PC-9 (cell line): Measurements from ENCODE around the gene SMIM1. TPM values are rescaled to one million over a fixed set of nuclear protein-coding genes. Genes with fewer than 3 reads are reported as not detected.
"Not testable (repeated sequence)": the region's sequence is repeated elsewhere in the genome, so short reads cannot be mapped to it uniquely, and the experiment has no call there.

Experiments used
- BruUV-seq: library from RNA; stranded (reverse); fragments of 400-500 nt; replicated peaks from 2 replicates; lab custom pipeline; 2021; lab: Mats Ljungman, UMichigan
- CTCF ChIA-PET: fragments of 300-600 bp; sonication (Branson Sonifier 250); formaldehyde crosslinking; loops from one replicate; lab custom pipeline; 2022; ENCODE audit warnings: antibody characterized with exemption; lab: Charles Lee
- POLR2A ChIA-PET: fragments of 300-600 bp; sonication (Branson Sonifier 250); formaldehyde crosslinking; loops from one replicate; lab custom pipeline; 2022; ENCODE audit warnings: antibody characterized with exemption; ENCODE audit not compliant: unreplicated experiment; lab: Charles Lee
- DNase-seq, 2 experiments: peaks; one replicate each; pipeline versions ENCODE4 v3.0.0 to v3.0.0-alpha.2; 2015 to 2022; ENCODE audit warnings: mixed read lengths in 1 of 2
- H2AFZ ChIP-seq: fragments of 200-600 bp; sonication (generic); 2 replicates; pipeline ENCODE4 v1.8.1; 2017; ENCODE audit warnings: antibody characterized with exemption
- H3F3A ChIP-seq: fragments of 200-600 bp; sonication (generic); 2 replicates; pipeline ENCODE4 v1.8.1; 2017; ENCODE audit warnings: antibody characterized with exemption, mild to moderate bottlenecking, low read depth; ENCODE audit not compliant: insufficient read depth
- H3K27ac ChIP-seq: fragments of 200-600 bp; sonication (generic); 2 replicates; pipeline ENCODE4 v1.6.1; 2016; ENCODE audit warnings: mixed run types
- H3K27me3 ChIP-seq: fragments of 200-600 bp; sonication (generic); 2 replicates; pipeline ENCODE4 v1.6.1; 2016; ENCODE audit warnings: low read depth, mixed run types; ENCODE audit not compliant: insufficient read depth
- H3K36me3 ChIP-seq: fragments of 200-600 bp; sonication (generic); 2 replicates; pipeline ENCODE4 v1.6.1; 2016; ENCODE audit warnings: low read depth, mixed run types
- H3K4me1 ChIP-seq: fragments of 200-600 bp; sonication (generic); replicated peaks from 2 replicates; pipeline ENCODE4 v1.6.1; 2016; ENCODE audit warnings: mixed run types; ENCODE audit not compliant: insufficient read depth
- H3K4me2 ChIP-seq: fragments of 200-600 bp; sonication (generic); 2 replicates; pipeline ENCODE4 v1.6.1; 2017; ENCODE audit warnings: mixed run types
- H3K4me3 ChIP-seq: fragments of 200-600 bp; sonication (generic); 2 replicates; pipeline ENCODE4 v1.6.1; 2016; ENCODE audit warnings: mixed run types
- H3K79me2 ChIP-seq: fragments of 200-600 bp; sonication (generic); 2 replicates; pipeline ENCODE4 v1.6.1; 2017; ENCODE audit warnings: low read depth, mixed run types
- H3K9me2 ChIP-seq: fragments of 200-600 bp; sonication (generic); 2 replicates; pipeline ENCODE4 v1.8.1; 2017; ENCODE audit warnings: mild to moderate bottlenecking; ENCODE audit not compliant: insufficient read depth
- H3K9me3 ChIP-seq: fragments of 200-600 bp; sonication (generic); 2 replicates; pipeline ENCODE4 v1.8.1; 2016; ENCODE audit warnings: low read depth; ENCODE audit not compliant: insufficient read depth
- H4K20me1 ChIP-seq: fragments of 200-600 bp; sonication (generic); 2 replicates; pipeline ENCODE4 v1.8.1; 2017; ENCODE audit not compliant: insufficient read depth
- CTCF ChIP-seq: fragments of 200-600 bp; sonication (generic); conservative IDR thresholded peaks from 2 replicates; pipeline ENCODE4 v1.6.1; 2017; ENCODE audit warnings: mixed run types, antibody characterized with exemption, mild to moderate bottlenecking, moderate library complexity
- EZH2 ChIP-seq: fragments of 200-600 bp; sonication (generic); IDR thresholded peaks from 2 replicates; pipeline ENCODE4 v1.8.0; 2017; ENCODE audit warnings: antibody characterized with exemption, low read depth
- intact Hi-C: fragments of 100-400 bp; cut with micrococcal nuclease; formaldehyde crosslinking; loops from one replicate; pipeline ENCODE4 v1.10.0; 2022; ENCODE audit not compliant: unreplicated experiment
- total RNA-seq: library from RNA; stranded (reverse); gene quantifications from 2 replicates; pipeline ENCODE4 v1.2.3, GENCODE V29; 2021

The SMIM1 gene
- total RNA-seq, 1 experiment from 2014 or later, result 5.9 TPM

DNA sequence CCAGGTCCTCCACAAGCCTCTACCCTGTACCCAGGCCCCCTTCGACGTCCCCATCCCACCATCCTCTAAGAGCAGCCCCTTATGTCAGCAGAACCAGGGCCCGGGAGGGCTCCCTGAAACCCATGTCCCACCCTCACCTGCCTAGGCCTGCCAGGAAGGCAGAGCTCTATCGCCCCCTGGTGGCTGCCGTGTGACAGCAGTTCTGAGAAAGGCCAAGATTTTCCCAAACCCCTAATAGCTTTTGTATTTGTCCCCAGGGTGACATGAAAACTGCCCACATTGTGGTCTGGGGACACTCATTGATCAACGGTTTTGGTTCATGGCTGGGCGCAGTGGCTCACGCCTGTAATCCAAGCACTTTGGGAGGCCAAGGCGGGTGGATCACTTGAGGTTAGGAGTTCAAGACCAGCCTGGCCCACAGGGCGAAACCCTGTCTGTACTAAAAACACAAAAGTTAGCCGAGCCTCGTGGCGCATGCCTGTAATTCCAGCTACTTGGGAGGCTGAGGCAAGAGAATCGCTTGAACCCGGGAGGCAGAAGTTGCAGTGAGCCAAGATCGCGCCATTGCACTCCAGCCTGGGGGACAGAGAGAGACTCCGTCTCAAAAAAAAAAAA is 48.0 kb upstream of the SMIM1 start:
- intact Hi-C loops, result loop anchor here (1.0 to 2.0 kb wide), 3 partner anchors 28 to 271 kb away; partner anchors contain the start of gene TPRG1L
- H2AFZ ChIP-seq, H3K9me3 ChIP-seq, POLR2A ChIA-PET, H3K4me3 ChIP-seq, H3K79me2 ChIP-seq, H3K36me3 ChIP-seq, H3K4me2 ChIP-seq, H3K27me3 ChIP-seq, H3K27ac ChIP-seq, H3K9me2 ChIP-seq, BruUV-seq, H3K4me1 ChIP-seq, H4K20me1 ChIP-seq, H3F3A ChIP-seq: not testable (repeated sequence)
- TF ChIP-seq CTCF, result peak; percentile 98
- CTCF ChIA-PET, result interaction anchor here (0.6 to 1.4 kb wide), 7 partner anchors 29 to 271 kb away, joined by 3 to 10 read pairs (median 3); no protein-coding TSS in a partner anchor
- DNase-seq, result peak; percentile 37 to 66

DNA sequence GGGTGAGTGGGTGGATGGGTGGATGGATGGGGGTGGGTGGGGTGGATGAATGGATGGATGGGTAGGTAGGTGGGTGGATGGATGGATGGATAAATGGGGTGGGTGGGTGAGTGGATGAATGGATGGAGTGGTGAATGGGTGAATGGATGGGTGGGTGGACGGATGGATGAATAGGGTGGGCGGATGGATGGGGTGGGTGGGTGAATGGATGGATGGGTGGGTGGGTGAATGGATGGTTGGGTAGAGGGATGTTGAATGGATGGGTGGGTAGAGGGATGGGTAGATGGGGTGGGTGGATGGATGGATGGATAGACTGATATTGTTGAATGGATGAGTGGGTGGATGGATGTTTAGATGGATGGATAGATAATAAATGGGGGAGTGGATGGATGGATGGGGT is 47.2 kb upstream of the SMIM1 start:
- intact Hi-C loops, result loop anchor here (2.0 kb wide), 1 partner anchor 101 kb away; the partner anchor contains the start of gene TPRG1L
- CTCF ChIA-PET, result interaction anchor here (1.4 kb wide), 1 partner anchor 30 kb away, joined by 10 read pairs; no protein-coding TSS in a partner anchor

GRCh38 chr1:3727042-3727824 is 45.3 kb upstream of the SMIM1 start:
- H4K20me1 ChIP-seq, result no peaks in the 10 kb centered on the region
- no peak for DNase-seq
- no peaks in the 10 kb centered on the region for H3K9me3 ChIP-seq
- TF ChIP-seq EZH2, result no peak
- TF ChIP-seq CTCF, result peak; percentile 56; the same call in 1 of the 2 replicates
- H3K79me2 ChIP-seq, result no peaks in the 10 kb centered on the region
- no peak overlapping the region for H3K27ac ChIP-seq
- no TSS peak for BruUV-seq
- H3K36me3 ChIP-seq, result no peaks in the 10 kb centered on the region
- intact Hi-C loops, result no loop called here
- 0 out of 2 replicates have a peak, but pooled peaks cover 4% of the 10 kb centered on the region for H3K27me3 ChIP-seq
- POLR2A ChIA-PET, result no interaction called here
- H3K4me3 ChIP-seq, result no peak overlapping the region
- H3K4me2 ChIP-seq, result no peak overlapping the region
- CTCF ChIA-PET, result no interaction called here
- no peaks in the 10 kb centered on the region for H3F3A ChIP-seq
- H3K4me1 ChIP-seq, result no peaks in the 10 kb centered on the region
- no peak overlapping the region for H2AFZ ChIP-seq
- H3K9me2 ChIP-seq, result no peaks in the 10 kb centered on the region

More for the DNA sequence above, 47.2 kb upstream of the SMIM1 start:
- H4K20me1 ChIP-seq, result no peaks in the 10 kb centered on the region
- no peaks in the 10 kb centered on the region for H3K36me3 ChIP-seq
- POLR2A ChIA-PET, result no interaction called here
- no peaks in the 10 kb centered on the region for H3F3A ChIP-seq
- no peak overlapping the region for H3K4me2 ChIP-seq
- H3K9me3 ChIP-seq, result no peaks in the 10 kb centered on the region
- H3K4me3 ChIP-seq, result no peak overlapping the region
- no peaks in the 10 kb centered on the region for H3K79me2 ChIP-seq
- H3K27me3 ChIP-seq, result 0 out of 2 replicates have a peak, but pooled peaks cover 6% of the 10 kb centered on the region
- no peaks in the 10 kb centered on the region for H3K9me2 ChIP-seq
- H3K27ac ChIP-seq, result no peak overlapping the region
- H3K4me1 ChIP-seq, result no peaks in the 10 kb centered on the region
- BruUV-seq, result no TSS peak
- H2AFZ ChIP-seq, result no peak overlapping the region
- DNase-seq, result no peak
- TF ChIP-seq CTCF, result no peak
- no peak for TF ChIP-seq EZH2
